ENCODE results near the gene OSM. TPM values are rescaled to one million over a fixed set of nuclear protein-coding genes. Genes with fewer than 3 reads are reported as not detected.

Gene OSM
- total RNA-seq, 4 donors from 2014 or later = 0.82 to 7.3 (median 1.0) TPM

- TF ChIP-seq CTCF (IDR thresholded peaks at IDR 0.05; ENCODE audit: low read depth) = no peak
These were observed 16.0 kb upstream of the OSM start for GRCh38 chr22:30282616-30283046.

GRCh38 chr22:30280505-30280904 lies 13.9 kb upstream of the OSM start:
- no peak for TF ChIP-seq CTCF (IDR thresholded peaks at IDR 0.05; ENCODE audit: low read depth)

GRCh38 chr22:30279932-30280331 lies 13.3 kb upstream of the OSM start:
- no peak for TF ChIP-seq CTCF (IDR thresholded peaks at IDR 0.05; ENCODE audit: low read depth)

GRCh38 chr22:30279046-30279788 lies 12.6 kb upstream of the OSM start:
- TF ChIP-seq CTCF (IDR thresholded peaks at IDR 0.05; ENCODE audit: low read depth) = no peak

GRCh38 chr22:30277547-30278344 lies 11.1 kb upstream of the OSM start:
- TF ChIP-seq CTCF (IDR thresholded peaks at IDR 0.05; ENCODE audit: low read depth) = no peak

GRCh38 chr22:30276039-30276438 lies 9.4 kb upstream of the OSM start:
- no peak for TF ChIP-seq CTCF (IDR thresholded peaks at IDR 0.05; ENCODE audit: low read depth)

GRCh38 chr22:30275625-30276024 lies 9.0 kb upstream of the OSM start:
- no peak for TF ChIP-seq CTCF (IDR thresholded peaks at IDR 0.05; ENCODE audit: low read depth)

Measured in subcutaneous adipose tissue (tissue), 4 donors.